ENCODE data around the gene SLC44A1.

SLC44A1 gene

DNA sequence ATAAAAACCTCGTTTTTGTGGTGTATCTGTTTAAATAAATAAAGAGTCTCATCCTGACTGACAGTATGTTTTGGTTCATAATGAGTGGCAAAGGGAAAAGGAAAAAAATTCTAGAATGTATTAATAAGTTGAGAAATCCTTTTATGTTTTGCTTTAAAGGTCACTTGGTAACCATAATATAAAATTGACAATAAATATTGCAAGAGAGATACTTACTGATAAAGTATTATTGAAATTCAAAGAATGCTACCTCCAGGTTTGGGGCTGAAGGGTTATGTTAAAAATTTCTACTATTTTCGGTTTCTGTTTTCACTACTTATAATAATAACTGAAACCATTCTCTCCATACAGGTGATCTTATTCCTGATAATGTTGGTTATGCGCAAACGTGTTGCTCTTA, 118.0 kb downstream of the SLC44A1 start:
- FAIRE-seq (no peak), DNase-seq (ENCODE audit: insufficient read length, low spot score) (no peak)
- no peak for TF ChIP-seq POLR2A (IDR thresholded peaks at IDR 0.05; ENCODE audit: low read depth, low read length)

DNA sequence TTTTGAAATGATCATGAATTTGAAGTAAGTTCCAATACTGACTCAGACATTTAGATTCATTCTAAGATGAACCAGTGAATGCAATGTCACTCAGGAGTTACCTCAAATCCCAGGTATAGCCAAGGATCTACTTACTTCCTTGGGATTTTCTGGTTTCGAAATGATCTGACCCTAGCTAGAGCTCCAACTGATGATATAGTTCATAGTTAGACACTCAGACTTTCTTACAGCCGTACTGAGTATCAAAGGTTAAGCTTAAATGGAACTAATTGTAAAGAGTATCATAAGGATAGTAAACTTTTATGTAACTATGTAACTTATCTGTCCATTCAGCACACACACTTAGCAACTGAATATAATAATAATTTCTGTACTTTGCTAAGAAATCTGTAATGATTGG, 119.4 kb downstream of the SLC44A1 start:
- FAIRE-seq = no peak
- no peak for TF ChIP-seq POLR2A (IDR thresholded peaks at IDR 0.05; ENCODE audit: low read depth, low read length)
- no peak for DNase-seq (ENCODE audit: insufficient read length, low spot score)

DNA sequence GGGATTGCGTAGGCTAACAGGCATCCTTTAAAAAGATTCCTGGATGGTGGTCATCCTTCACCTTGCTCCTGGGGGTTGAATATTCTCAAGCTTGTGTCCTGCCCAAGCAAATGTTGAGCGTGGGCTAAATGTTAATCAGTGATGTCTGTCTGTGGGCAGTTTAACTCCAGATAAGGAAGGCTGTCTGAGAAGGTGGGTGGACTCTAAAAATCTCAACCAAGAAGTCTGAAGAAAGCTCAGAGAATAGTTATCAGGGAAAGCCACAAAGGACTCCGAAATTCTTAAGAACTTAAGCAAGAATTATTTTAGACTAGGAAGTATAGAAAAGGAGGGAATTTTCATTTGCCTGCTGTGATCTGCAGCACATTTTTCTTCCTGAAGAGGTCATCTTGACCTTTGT, 125.5 kb downstream of the SLC44A1 start:
- FAIRE-seq = no peak

DNA sequence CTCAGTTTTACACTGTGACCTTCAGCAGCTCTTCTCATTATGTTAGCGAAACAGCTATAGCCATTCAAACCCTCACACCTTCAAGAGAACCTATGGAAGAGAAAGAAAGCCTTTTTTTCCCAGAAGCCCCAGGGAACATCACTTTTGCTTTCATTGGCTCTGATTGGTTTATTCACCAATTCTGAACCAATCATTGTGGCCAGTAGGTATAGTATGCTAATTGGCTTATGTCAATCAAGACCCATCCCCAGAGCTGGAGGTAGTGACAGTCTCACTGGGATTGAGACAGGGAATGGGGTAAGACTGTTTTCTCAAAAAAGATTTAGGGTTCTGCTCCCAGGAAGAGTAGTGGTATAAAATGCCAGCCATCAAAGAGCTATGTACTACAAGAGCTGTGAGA, 129.3 kb downstream of the SLC44A1 start:
- TF ChIP-seq POLR2A (IDR thresholded peaks at IDR 0.05; ENCODE audit: low read depth, low read length) = no peak
- peak; percentile 81 for FAIRE-seq
- no peak for DNase-seq (ENCODE audit: insufficient read length, low spot score)

More for the DNA sequence above, 125.5 kb downstream of the SLC44A1 start:
- no peak for TF ChIP-seq POLR2A (IDR thresholded peaks at IDR 0.05; ENCODE audit: low read depth, low read length)
- no peak for DNase-seq (ENCODE audit: insufficient read length, low spot score)

DNA sequence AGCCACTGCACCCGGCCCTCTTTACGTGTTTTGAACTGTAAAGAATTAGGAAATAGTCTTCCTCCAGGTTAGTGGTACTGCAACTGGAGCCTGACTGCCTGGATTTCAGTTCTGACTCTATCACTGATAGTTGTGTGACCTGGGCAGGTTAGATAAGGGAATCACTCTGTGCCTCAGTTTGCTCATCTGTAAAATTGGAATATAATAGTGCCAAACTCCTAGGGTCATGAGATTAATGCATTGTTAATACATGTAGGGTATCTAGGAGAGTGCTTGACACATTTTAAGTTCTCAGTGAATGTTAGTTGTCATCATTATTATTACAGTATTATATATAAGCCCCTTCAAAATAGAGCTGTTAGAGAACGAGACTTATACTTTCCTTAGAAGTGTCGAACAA, 130.9 kb downstream of the SLC44A1 start:
- TF ChIP-seq POLR2A (IDR thresholded peaks at IDR 0.05; ENCODE audit: low read depth, low read length) = no peak
- FAIRE-seq = peak; percentile 15
- DNase-seq (ENCODE audit: insufficient read length, low spot score) = no peak

DNA sequence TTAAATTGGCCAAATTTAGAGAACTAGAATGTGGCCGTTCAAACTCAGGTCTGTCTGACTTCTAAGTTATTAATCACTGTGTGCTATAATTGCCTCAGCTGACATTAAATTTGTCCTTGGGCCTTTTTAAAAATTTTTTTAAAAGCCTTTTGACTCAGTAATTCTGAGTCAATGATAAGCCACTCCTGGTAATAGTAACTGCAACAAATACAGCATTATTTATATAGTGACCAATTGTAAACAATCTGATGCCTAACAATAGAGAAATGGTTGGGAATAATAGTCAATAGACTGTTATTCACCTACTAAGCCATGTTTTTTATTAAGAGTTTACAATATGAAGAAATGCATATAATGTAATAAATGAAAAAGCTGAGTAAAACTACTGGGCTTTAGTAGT, 132.4 kb downstream of the SLC44A1 start:
- FAIRE-seq = peak; percentile 61
- no peak for TF ChIP-seq POLR2A (IDR thresholded peaks at IDR 0.05; ENCODE audit: low read depth, low read length)
- DNase-seq (ENCODE audit: insufficient read length, low spot score) = no peak

DNA sequence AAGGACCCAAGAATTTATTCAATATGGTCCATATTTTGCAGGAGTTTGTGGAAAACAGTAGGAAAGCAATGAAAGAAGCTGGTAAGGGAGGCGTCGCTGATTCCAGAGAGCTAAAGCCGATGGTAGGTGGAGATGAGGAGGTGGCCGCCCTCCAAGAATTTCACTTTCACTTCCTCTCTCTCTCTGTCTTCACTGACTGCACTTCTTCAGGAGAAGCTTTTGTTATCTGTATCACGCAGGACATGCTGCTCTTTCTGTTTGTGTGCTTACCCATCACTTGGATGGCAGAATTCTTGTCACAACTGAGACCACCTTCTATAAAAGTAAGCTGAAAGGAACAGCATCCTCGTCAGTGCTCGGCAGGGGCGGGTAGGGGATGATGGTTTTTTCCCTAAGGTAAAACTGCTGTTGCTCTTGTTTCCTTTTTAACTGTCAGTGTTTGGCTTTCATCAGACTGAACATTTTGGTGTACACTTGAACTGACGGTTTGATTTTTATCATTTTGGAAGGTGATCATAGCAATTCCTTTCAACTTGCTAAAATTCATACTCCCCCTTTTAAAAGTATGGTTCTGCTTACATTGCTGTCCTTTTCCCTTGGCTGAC, 141.0 kb downstream of the SLC44A1 start:
- peak; percentile 100 for FAIRE-seq

DNA sequence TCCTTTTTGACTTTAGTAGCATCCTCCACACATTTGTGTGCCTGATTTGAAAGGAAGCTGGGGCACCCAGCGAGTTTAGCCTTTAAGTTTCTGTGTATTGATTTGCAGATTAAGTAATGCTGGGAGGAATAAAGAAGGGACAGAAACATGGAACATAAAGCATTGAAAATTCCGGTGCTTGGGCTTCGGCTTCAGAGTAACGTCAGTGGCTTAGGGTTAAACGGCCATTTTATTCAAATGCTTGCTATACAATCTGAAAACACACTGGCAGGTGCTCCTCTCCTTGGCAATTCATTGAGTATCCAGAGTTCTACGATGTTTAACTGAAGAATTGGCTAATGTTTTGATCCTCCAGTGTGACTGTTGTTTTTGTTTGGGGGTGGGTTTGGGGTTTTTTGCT, 145.3 kb downstream of the SLC44A1 start:
- TF ChIP-seq POLR2A (IDR thresholded peaks at IDR 0.05; ENCODE audit: low read depth, low read length) = no peak
- peak; percentile 36 for FAIRE-seq
- no peak for DNase-seq (ENCODE audit: insufficient read length, low spot score)

More for the DNA sequence above, 141.0 kb downstream of the SLC44A1 start:
- TF ChIP-seq POLR2A (IDR thresholded peaks at IDR 0.05; ENCODE audit: low read depth, low read length) = no peak
- peak; percentile 49 for DNase-seq (ENCODE audit: insufficient read length, low spot score)

DNA sequence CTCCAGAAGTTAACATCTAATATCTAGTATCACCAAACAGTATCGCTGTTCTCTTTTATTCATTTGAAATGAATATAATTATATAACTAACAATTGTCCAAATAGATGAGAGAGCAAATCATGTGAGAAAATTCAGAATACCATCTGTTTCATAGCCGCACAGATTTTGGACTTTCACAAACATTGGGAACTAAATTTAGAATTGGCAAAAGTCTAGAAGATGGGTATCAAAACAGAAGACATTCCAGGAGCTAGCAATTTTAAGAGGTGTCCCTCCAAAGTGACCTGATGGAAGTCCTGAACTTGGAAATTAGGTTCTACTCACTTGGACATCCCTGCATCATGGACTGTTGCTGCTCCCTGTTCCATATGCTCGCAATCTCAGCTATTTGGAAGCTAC, 146.4 kb downstream of the SLC44A1 start:
- no peak for TF ChIP-seq POLR2A (IDR thresholded peaks at IDR 0.05; ENCODE audit: low read depth, low read length)
- FAIRE-seq = peak; percentile 75
- no peak for DNase-seq (ENCODE audit: insufficient read length, low spot score)

DNA sequence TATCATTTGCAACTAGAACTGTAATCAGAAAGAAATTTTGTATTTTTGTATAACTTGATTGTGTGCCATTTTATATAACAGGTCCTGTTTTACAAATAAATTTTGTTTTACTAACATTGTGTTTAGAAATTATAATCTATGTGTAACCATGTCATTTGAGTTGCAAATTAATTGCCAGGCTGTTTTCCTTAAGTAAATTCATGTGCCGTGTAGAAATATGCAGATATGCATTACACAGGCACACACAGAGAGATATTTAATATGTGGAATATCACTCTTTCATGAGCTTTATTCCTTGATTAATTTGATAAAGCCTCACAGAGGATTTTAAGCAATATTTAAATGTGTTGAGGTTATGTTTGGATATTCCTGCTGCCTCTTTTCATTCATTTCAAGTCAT, 146.8 kb downstream of the SLC44A1 start:
- DNase-seq (ENCODE audit: insufficient read length, low spot score) (no peak), FAIRE-seq (peak; percentile 86)
- no peak for TF ChIP-seq POLR2A (IDR thresholded peaks at IDR 0.05; ENCODE audit: low read depth, low read length)

DNA sequence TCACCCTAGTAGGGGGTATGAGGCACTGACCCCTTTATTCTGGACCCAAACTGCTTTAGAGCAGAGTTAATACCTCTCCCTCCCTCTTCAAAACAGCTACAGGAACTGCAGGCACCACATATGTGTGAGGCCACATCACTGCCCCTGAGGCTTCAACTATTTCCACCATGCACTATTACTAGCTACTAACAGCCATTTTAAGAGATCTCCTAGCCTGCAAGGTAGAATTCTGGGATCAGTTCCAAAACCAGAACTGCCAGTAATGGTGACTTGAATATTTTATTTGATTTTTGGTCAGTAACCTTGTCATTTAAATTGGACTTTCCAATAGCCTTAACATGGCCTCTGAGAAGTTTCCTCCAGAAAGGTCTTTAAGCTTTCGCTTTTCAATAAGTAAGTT, 148.1 kb downstream of the SLC44A1 start:
- peak; percentile 92 for FAIRE-seq
- DNase-seq (ENCODE audit: insufficient read length, low spot score) = no peak
- TF ChIP-seq POLR2A (IDR thresholded peaks at IDR 0.05; ENCODE audit: low read depth, low read length) = no peak

DNA sequence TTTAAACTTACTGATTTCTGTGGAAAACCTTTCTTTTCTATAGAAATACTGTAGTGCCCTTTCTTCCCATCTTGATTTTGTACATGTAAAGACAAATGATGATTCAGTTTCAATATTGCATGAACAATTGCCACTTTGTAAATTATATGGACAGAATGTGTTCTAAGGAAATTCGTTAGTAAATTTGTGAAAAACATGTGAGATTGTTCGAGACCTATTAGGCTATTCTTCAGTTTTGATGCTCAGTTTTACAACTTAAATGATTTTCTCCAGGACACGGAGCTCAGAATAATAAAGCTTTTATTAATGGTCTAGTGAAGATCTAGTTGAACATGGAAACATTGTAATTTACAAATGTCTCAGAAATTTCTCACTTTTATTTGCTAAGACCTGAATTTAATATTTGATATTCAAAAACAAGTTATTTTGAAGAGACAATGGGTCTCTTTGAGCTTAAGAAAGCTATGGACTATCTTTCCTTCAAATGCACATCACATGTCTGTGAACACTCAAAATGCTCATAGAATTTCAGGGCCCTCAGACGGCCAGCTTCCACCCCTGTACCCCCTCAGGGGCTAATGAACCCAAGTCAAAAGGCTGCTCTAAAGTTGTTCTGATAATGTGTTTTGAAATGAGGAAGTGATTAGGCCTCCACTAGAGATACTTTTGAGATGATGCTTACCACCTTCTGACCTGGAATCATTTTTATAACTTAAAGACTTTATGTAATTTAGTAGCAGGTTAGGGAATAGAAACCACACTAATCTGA, 149.3 kb downstream of the SLC44A1 start:
- FAIRE-seq (peak; percentile 85), DNase-seq (ENCODE audit: insufficient read length, low spot score) (no peak)
- no peak for TF ChIP-seq POLR2A (IDR thresholded peaks at IDR 0.05; ENCODE audit: low read depth, low read length)

DNA sequence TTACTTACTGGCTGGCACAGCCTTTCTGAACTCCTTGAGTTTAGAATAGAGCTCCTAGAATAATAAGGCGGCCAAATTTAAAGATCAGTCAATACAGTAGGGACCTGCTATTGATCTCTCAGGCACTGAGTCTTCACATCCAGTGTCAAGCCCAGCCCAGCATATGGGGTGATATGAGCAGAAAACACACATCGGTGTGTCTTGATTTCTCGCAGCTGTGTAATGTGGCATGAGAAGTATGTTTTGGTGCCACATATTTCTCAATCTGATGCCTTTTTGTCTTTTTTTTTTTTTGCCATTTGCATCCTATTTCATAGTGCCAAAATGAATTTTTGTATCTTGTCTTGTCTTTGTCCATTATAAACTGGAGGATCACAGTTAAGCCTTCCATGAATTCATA, 152.0 kb downstream of the SLC44A1 start:
- peak; percentile 85 for FAIRE-seq
- no peak for TF ChIP-seq POLR2A (IDR thresholded peaks at IDR 0.05; ENCODE audit: low read depth, low read length)

DNA sequence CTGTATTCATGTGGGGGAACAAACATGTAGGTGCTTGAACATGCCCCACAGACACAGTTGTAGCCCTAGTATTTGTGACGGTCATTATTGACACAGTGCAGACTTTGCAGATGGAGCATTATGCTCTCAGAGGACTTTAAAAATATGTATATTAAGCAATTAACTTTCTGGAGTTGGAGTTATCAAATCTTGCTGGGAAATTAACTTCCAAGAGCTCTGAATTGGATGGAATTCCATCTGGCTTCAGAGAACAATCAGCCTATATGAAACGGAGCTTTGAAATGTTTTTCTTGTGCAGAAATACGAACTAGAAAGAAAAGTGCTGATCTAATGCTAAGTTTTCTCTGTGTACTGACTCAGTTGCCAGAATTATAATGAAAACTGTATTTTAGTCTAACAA, 152.4 kb downstream of the SLC44A1 start:
- no peak for FAIRE-seq
- TF ChIP-seq POLR2A (IDR thresholded peaks at IDR 0.05; ENCODE audit: low read depth, low read length) = no peak
- DNase-seq (ENCODE audit: insufficient read length, low spot score) = no peak

More for the DNA sequence above, 152.0 kb downstream of the SLC44A1 start:
- DNase-seq (ENCODE audit: insufficient read length, low spot score) = no peak

DNA sequence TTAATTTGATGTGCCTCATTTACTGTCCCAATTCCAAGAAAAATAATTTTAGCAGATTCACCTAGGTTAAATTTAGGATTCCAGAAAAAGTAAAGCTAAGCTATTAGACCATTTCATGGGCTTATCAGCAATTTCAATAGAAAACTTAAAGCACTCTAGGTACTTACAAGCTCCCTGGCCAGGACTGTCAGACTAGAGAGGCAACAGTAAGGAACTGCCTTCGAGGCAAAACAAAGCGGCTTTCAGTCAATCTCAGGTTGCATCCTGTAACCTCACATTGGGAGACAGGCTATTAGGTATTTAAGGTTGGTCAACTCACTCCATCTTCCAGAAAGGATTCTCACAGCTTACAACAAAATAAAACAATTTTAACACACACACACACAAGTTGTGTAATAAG, 154.7 kb downstream of the SLC44A1 start:
- no peak for TF ChIP-seq POLR2A (IDR thresholded peaks at IDR 0.05; ENCODE audit: low read depth, low read length)
- FAIRE-seq (peak; percentile 48), DNase-seq (ENCODE audit: insufficient read length, low spot score) (no peak)
